ENCODE measurements around the gene AHRR.
"Not testable (repeated sequence)": the region's sequence is repeated elsewhere in the genome, so short reads cannot be mapped to it uniquely, and the experiment has no call there.

AHRR gene

DNA sequence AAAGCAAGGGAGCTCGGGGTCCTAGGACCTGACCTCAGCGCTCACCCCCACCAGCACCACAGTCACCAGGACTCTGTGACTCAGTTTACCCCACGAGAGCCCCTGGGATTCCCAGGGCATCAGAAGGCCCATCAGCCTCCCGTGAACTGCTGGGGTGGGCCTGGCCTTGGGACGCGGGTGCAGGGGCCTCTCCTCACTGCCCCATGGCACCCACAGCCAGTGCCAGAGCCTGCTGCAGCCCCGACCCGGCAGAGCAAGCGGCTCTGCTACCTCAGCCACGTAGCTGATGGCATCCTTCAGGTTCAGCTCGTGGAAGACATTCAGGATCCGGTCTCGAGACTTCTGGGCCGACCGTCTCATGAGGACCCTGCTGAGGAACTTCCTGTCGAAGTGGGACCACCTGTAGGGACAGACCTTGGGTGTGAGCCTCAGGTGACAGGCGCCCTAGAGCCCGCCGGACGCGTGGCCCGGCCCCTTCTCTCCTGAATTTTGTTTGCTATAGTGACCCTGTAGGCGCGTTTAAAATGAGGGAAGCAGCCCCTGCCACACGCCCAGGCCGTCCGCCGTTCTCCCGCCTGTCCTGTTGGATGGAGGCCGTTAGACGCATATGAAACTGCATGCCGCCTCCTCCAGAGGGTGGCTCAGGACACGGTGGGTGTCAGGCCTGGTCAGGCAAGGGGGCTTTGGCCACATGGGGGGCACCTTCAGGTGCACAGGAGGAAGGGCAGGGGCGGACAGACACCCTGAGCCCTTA lies 158.2 kb downstream of the AHRR start:
- no peak for DNase-seq (ENCODE audit: insufficient read length, low spot score)
- FAIRE-seq, result no peak

DNA sequence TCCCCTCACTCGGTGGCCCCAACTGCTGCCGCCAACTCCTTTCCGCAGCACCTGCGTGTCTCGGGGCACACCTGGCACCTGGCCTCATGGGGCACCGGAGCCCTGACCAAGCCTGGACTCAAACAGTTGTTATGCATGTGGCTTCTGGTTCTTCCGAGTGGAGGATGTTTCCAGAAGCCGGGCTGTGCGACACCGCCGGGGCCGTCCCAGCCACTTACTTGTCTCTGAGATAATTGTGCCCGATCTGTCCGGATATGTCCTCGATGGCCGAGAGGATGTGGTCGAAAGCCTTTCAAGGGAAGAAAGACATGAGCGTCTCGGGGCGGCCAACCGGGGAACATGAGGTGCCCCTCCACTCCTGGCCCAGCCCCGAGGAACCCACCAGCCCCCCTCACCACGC lies 159.8 kb downstream of the AHRR start:
- DNase-seq (ENCODE audit: insufficient read length, low spot score) (no peak), FAIRE-seq (no peak)

DNA sequence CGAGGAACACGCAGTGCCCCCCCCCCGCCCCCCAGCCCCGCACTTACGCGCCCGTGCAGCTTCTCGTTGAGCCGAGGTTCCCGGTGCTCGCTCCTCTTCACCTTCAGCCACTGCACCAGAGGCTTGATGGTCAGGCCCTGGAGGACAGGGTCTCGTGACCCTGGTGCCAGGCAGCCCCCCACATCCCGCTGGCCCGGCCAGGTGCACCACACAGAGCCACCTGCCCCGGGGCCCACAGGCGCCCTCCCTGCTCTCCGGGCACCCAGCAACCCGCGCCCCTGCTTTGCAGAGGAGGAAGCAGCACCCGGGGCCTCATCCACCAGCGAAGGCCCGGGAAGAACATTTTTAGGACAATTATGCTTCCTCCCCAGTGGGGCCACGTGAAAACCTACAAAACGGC lies 160.5 kb downstream of the AHRR start:
- DNase-seq (ENCODE audit: insufficient read length, low spot score), result no peak

DNA sequence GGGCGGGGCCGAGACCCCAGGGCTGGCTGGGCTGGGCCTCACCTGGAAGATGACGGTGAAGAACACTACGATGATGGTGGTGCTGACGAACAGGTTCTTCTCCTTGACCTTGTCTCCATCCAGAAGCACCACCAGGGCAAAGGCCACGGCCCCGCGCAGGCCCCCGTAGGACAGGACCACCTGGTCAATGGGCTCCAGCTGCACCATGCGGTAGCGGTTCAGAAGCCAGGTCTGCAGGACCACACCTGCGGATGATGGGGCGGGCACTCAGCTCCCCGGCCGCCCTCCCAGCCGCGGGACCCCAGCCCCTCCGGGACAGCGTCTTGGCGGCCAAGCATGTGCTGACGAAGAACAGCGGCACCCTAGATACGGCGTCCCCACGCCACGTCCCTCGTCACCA lies 161.0 kb downstream of the AHRR start:
- DNase-seq (ENCODE audit: insufficient read length, low spot score) (no peak), FAIRE-seq (no peak)

More for the DNA sequence above, 160.5 kb downstream of the AHRR start:
- no peak for FAIRE-seq

DNA sequence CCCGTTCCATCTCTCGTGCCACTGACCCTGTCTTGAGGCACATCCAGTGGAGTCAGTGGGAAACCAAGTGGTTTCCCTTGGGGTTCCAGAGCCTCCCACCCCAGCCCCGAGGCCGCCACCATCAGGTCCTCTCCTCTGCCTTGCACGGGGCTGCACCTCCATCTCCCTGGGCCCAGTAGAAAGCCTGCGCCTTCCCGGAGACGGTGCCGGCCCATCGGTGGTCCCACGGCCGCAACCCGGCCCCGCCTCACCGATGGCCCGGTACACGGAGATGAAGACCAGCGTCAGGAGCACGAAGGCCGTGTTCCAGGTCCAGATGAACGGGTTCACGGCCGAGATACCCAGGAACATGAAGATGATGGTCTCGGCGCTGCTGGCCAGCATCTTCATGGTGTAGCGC lies 161.5 kb downstream of the AHRR start:
- FAIRE-seq (no peak), DNase-seq (ENCODE audit: insufficient read length, low spot score) (no peak)

DNA sequence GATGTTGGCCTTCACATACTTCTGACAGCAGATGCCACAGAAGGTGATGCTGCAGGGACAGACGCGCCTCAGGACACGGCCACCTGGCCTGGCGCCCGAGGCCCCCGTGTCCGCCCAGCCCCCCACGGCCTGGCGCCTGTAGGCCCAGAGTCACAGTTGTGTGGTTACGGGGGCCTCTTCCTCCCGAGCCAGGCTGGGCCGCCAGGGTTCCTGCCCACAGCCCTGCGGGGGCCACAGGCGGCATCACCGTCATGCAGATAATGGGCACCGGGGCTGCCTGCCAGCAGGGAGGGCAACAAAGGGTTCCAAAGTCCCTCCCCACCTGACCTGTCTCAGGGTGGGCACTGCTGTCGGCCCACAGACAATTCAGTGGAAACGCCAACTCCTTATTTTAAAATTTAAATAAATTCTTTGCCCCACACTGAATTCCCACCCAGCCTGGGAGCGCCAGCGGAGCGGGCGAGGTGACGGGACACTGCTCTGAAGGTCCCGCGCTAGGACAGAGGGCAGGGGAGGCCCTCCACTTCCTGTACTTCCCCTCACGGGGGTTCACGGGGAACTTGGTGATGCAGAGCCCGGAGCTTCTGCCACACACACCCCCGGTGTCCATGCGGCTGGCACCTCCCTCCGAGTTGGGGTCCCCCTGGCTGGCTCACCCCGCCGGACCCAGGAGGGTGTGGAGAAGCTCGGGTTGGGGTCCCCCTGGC lies 162.1 kb downstream of the AHRR start:
- no peak for DNase-seq (ENCODE audit: insufficient read length, low spot score)
- FAIRE-seq, result no peak

DNA sequence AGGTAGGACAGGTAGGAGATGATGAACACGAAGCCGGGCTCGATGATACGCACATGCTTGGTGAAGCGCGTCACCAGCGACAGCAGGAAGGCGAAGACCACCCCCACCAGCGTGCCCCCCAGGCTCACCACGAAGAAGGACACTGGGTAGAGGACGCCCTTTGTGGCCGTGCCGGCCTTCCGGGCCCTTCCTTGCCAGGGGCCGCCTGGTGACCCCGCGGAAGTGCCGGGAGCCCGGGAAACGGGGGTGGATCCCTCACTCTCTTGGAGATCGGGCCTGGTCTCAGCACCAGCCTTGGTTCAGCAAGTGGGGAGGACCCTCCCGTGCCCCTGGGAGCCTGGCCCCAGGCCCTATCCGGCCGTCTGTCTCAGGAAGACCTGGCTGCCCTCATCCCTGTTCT lies 163.0 kb downstream of the AHRR start:
- DNase-seq (ENCODE audit: insufficient read length, low spot score) (no peak), FAIRE-seq (no peak)

DNA sequence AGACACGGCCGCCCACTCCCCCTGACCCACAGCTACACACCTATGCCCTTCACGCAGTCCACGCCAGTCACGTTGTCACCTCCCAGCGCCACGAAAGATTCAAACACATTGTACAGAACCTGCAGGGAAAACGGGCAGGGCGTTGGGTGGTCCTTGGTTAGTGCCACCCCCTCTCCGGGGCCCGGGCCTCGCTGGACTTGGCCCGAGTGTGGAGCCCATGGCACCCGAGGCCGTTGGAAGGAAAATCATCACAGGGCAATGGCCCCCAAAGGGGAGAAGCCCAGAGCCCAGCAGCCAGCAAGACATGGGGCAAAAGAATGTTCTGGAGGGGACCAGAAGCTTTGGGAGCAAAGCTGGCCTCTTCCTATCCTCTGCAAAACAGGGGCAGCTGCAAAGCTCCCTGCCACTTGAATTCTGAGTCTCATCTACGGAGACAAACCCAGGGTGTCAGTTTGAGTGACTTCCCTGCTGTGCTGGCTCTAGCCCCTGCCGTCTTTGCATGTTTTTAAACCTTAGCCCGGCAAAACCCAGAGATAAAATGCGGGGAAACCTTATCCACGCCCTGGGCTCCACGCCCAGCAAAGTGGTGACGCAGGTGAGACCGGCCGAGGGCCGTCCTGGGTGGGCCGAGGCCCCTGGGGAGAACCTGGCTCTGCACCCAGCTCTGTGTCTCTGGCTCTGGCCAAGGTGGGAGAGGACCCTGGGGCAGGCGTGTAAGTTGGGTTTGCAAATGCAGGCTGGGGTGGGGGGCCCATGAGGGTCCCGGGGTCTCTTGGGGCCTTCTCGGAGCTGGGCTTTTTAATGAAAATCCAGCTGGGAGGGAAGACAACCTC lies 163.8 kb downstream of the AHRR start:
- peak; percentile 51 for FAIRE-seq
- DNase-seq (ENCODE audit: insufficient read length, low spot score), result no peak

DNA sequence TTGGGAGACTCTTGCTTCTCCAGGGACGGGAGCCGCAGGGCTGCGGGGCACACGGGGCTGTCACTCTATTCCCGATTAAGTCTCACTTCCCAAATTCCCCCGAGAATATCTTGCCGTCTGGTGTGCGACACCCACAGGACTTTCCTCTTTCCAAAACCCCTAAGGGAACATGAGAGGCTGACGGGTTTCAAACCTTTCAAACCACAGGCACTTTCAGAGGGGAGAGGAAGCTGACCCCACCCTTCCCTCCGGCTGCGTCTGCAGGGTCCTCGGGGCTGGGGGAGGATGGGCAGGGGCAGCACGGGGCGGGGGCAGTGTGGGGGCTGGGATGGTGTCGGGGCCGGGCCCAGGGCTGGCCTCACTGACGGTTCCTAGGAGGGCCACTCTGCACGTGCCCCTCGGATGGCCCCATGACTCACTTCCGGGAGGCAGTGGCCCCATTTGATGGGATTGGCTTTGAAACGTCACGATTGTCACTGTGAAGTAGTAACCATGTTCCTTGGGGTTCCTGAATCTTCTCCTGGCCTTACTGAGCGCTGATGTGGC lies 164.5 kb downstream of the AHRR start:
- FAIRE-seq (peak; percentile 9), DNase-seq (ENCODE audit: insufficient read length, low spot score) (no peak)

DNA sequence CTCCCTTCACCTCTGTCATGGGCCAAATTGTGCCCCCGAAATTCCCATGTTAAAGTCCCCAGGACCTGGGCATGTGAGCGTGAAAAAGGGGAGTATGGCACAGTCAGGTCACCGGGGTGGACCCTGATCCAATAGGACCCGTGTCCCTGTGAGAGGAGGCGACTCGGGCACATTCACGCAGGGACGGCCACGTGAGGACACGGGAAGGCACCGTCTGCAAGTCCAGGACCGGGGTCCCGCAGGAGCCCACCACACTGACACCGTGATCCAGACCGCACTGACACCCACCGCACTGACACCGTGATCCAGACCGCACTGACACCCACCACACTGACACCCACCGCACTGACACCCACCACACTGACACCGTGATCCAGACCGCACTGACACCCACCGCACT lies 165.1 kb downstream of the AHRR start:
- FAIRE-seq, result peak; percentile 98
- DNase-seq (ENCODE audit: insufficient read length, low spot score), result not testable (repeated sequence)
